Pericardium fibroblast (primary cell): ENCODE measurements around the gene RPS16. TPM values are rescaled to one million over a fixed set of nuclear protein-coding genes. Genes with fewer than 3 reads are reported as not detected.

ENCODE experiments used
- total RNA-seq: library from RNA; depleted of rRNA; stranded (reverse); fragments of >200 nt; gene quantifications from 2 replicates; pipeline ENCODE4 v1.2.3, GENCODE V29; 2015

RPS16 gene
- total RNA-seq, result 2,259 and 2,454 TPM in 2 replicates

GRCh38 chr19:39435499-39436349 lies at the start of gene RPS16:
RPS16 (minus strand) TSS chr19:39435949; CDS start chr19:39435895, 54 bp downstream.

GRCh38 chr19:39480337-39481228 lies 44.8 kb upstream of the RPS16 start, which contains the start of gene TIMM50:
TIMM50 (plus strand) TSS chr19:39480838; CDS start chr19:39480854, 16 bp downstream.

GRCh38 chr19:39445196-39446111 lies 9.7 kb upstream of the RPS16 start, which contains the start of gene SUPT5H:
SUPT5H (plus strand) TSS chr19:39445582; CDS start chr19:39445891, 309 bp downstream.

GRCh38 chr19:39412100-39412866 lies 23.5 kb downstream of the RPS16 start, which contains the start of gene PLEKHG2:
PLEKHG2 (plus strand) TSS chr19:39412669; CDS start chr19:39414087, 1,418 bp downstream.

GRCh38 chr19:39406656-39407409 lies 28.9 kb downstream of the RPS16 start, which contains the start of gene ZFP36:
ZFP36 (plus strand) TSS chr19:39406847; CDS start chr19:39406905, 58 bp downstream.

GRCh38 chr19:39390751-39391437 lies 44.9 kb downstream of the RPS16 start, which contains the start of the genes MED29 and PAF1:
MED29 (plus strand) TSS chr19:39391378; CDS start chr19:39391423, 45 bp downstream.
PAF1 (minus strand) TSS chr19:39391106; CDS start chr19:39390864, 242 bp downstream.

Other genes starting within 250 kb of the RPS16 start
- gene NCCRP1, start 239.0 kb downstream of the RPS16 start, total RNA-seq, result not detected in 2 replicates
- gene SYCN, start 231.7 kb downstream of the RPS16 start, total RNA-seq, result not detected in 2 replicates
- gene IFNL3, start 190.9 kb downstream of the RPS16 start, total RNA-seq, result not detected in 2 replicates
- gene IFNL4, start 187.1 kb downstream of the RPS16 start, total RNA-seq, result not detected in 2 replicates
- not detected in 2 replicates for gene IFNL2, start 167.6 kb downstream of the RPS16 start, total RNA-seq
- not detected in 2 replicates for gene IFNL1, start 139.5 kb downstream of the RPS16 start, total RNA-seq
- gene LRFN1, start 115.1 kb downstream of the RPS16 start, total RNA-seq, result 0.34 and 0.82 TPM in 2 replicates
- gene GMFG, start 99.9 kb downstream of the RPS16 start, total RNA-seq, result 1.4 TPM in 1 of 2 replicates, not detected in the other
- 54.0 and 68.6 TPM in 2 replicates for gene SAMD4B, start 93.5 kb downstream of the RPS16 start, total RNA-seq
- gene PAF1, start 44.8 kb downstream of the RPS16 start, total RNA-seq, result 25.4 and 32.8 TPM in 2 replicates
- gene MED29, start 44.6 kb downstream of the RPS16 start, total RNA-seq, result 23.7 and 33.6 TPM in 2 replicates
- 100 and 116 TPM in 2 replicates for gene ZFP36, start 29.1 kb downstream of the RPS16 start, total RNA-seq
- gene PLEKHG2, start 23.3 kb downstream of the RPS16 start, total RNA-seq, result 18.3 and 29.1 TPM in 2 replicates
- 66.2 and 68.4 TPM in 2 replicates for gene SUPT5H, start 9.6 kb upstream of the RPS16 start, total RNA-seq
- 49.8 and 59.7 TPM in 2 replicates for gene TIMM50, start 44.9 kb upstream of the RPS16 start, total RNA-seq
- gene DLL3, start 63.0 kb upstream of the RPS16 start, total RNA-seq, result 0.23 and 1.2 TPM in 2 replicates
- not detected in 2 replicates for gene SELENOV, start 79.2 kb upstream of the RPS16 start, total RNA-seq
- 1.0 and 2.2 TPM in 2 replicates for gene EID2B, start 96.9 kb upstream of the RPS16 start, total RNA-seq
- gene EID2, start 104.2 kb upstream of the RPS16 start, total RNA-seq, result 9.4 and 17.2 TPM in 2 replicates
- not detected in 2 replicates for gene LGALS13, start 166.6 kb upstream of the RPS16 start, total RNA-seq
- gene LGALS16, start 220.0 kb upstream of the RPS16 start, total RNA-seq, result not detected in 2 replicates